Erythroblast (primary cell): ENCODE data around the gene GP2.

Experiments used
- GATA1 ChIP-seq: IDR thresholded peaks from 2 replicates; pipeline ENCODE4 v1.6.1; 2011; ENCODE audit warnings: low read depth, mild to moderate bottlenecking, control low read depth, low read length, moderate library complexity
- POLR2A ChIP-seq: IDR thresholded peaks from 2 replicates; pipeline ENCODE4 v1.6.1; 2011; ENCODE audit warnings: mild to moderate bottlenecking, low read length

DNA sequence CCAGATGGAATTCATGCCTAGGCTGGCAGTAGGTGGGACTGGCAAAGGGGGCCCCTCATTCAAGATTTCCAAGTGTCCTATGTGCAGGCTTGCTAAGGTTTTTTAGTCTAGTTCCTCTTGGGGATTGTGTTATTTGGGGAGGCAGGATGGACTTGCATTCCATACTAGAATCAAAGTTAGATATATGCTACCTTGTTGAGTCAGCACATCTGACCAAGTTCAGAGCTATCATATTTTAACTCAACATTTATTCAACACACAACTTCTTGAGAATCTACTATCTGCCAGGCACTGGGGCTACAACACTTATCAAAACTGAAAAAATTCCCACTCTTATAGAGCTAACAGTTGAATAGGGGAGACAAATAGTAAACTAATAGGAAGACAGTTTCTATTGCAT, 6.7 kb downstream of the GP2 start:
- TF ChIP-seq POLR2A (no peak), GATA1 (no peak)
